ENCODE measurements around the gene SIAH3. TPM values are rescaled to one million over a fixed set of nuclear protein-coding genes. Genes with fewer than 3 reads are reported as not detected.

SIAH3 gene
- total RNA-seq, 1 donor from 2014 or later, result 0.08 TPM

DNA sequence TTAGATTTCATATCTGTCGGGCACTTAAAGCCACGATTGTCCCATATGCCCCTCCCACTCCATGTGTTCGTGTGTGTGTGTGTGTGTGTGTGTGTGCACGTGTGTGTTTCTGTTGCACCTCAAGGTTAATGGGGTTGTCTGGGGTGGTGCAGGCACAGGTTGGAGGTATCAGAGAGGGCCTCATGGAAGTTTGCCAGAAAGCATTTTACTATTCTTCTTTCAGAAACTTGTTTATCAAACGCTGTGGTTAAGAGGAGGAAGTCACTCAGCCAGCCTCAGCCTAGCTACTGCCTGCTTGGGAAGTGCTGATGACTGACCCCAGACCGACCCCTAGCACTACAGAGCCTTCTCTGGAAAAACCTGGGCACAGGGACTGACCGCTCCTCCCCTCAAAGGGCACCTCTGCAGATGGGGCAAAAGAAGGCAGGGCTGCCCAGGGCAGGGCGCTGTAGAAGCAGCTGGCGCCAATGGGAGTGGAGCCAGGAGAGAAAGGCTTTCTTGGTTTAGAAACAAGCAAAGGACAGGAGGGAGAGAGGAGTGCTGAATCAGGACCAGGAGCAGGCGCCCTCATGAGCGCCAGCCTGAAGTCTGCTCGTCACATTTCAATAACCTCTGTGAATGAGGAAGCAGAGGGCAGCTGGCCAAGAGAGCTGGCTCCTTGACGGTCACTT is 3.9 kb downstream of the SIAH3 start:
- H3K27me3 Mint-ChIP-seq (ENCODE audit: unreplicated experiment), result peaks cover 7% of the 10 kb centered on the region
- peaks cover 32% of the 10 kb centered on the region for H3K4me1 Mint-ChIP-seq (ENCODE audit: unreplicated experiment)
- no peaks in the 10 kb centered on the region for H3K36me3 Mint-ChIP-seq (ENCODE audit: low read depth, unreplicated experiment)
- no peak overlapping the region for H3K4me3 Mint-ChIP-seq (ENCODE audit: unreplicated experiment)
- H3K27ac Mint-ChIP-seq (ENCODE audit: unreplicated experiment), result no peak overlapping the region
- no peak for DNase-seq (ENCODE audit: low spot score)
- TF ChIP-seq, protein P1, sequence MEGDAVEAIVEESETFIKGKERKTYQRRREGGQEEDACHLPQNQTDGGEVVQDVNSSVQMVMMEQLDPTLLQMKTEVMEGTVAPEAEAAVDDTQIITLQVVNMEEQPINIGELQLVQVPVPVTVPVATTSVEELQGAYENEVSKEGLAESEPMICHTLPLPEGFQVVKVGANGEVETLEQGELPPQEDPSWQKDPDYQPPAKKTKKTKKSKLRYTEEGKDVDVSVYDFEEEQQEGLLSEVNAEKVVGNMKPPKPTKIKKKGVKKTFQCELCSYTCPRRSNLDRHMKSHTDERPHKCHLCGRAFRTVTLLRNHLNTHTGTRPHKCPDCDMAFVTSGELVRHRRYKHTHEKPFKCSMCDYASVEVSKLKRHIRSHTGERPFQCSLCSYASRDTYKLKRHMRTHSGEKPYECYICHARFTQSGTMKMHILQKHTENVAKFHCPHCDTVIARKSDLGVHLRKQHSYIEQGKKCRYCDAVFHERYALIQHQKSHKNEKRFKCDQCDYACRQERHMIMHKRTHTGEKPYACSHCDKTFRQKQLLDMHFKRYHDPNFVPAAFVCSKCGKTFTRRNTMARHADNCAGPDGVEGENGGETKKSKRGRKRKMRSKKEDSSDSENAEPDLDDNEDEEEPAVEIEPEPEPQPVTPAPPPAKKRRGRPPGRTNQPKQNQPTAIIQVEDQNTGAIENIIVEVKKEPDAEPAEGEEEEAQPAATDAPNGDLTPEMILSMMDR (IDR thresholded peaks at IDR 0.05; ENCODE audit: unreplicated experiment), result no peak
- no peaks in the 10 kb centered on the region for H3K9me3 Mint-ChIP-seq (ENCODE audit: unreplicated experiment)

DNA sequence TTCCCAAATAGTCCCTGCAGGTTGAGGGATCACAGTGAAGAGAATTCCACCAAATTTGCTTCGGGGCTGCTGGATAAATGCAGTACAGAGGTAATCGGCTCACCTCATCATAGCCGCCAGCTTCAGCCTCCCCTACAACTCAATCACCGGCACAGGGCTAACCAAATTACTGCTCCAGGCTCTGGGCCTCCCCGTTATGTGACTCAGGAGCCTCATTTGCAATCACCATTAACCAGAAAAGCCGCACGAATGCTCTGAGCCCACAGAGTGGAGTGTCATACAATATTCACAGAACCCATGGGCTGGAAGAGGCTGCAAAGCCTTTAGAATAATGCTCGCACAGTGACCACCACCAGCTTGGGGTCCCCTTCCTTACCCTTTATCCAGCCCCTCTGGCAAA is 4.9 kb downstream of the SIAH3 start:
- no peak for DNase-seq (ENCODE audit: low spot score)
- Mint-ChIP-seq H3K4me3 (ENCODE audit: unreplicated experiment) (no peak overlapping the region), H3K27ac (ENCODE audit: unreplicated experiment) (no peak overlapping the region), H3K27me3 (ENCODE audit: unreplicated experiment) (peaks cover 7% of the 10 kb centered on the region), H3K9me3 (ENCODE audit: unreplicated experiment) (no peaks in the 10 kb centered on the region), H3K36me3 (ENCODE audit: low read depth, unreplicated experiment) (no peaks in the 10 kb centered on the region), H3K4me1 (ENCODE audit: unreplicated experiment) (peaks cover 28% of the 10 kb centered on the region)
- TF ChIP-seq, protein P1 (IDR thresholded peaks at IDR 0.05; ENCODE audit: unreplicated experiment), result no peak

DNA sequence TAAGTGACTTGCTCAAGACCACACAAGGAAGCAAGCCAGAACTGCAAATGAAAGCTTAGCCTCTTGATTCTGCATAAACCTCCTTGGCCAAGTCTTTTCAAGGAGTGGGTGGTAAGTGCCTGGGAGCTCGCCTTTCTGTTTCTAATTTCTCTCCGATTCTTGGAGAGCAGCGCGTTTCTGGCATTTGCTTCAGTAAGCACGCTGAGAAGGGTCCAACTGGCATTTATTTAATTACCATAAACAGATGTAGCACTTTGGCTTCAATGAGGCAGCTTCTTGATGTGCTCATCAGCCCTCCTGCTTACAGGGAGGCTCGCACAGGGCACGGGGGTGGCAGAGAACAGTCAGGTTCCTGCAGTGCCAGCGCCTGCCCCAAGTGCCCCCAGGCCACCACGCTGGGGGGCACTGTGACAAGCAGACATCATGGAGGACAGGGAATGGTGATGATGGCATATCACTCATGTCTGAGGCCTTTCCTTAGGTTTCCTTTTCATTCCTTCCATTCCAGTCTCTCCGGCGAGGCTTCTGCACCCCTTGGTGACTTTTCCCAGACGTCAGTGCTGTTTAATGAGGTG is 13.3 kb downstream of the SIAH3 start:
- TF ChIP-seq, protein P1 (IDR thresholded peaks at IDR 0.05; ENCODE audit: unreplicated experiment), result no peak
- no peak for DNase-seq (ENCODE audit: low spot score)
- no peak overlapping the region for H3K27ac Mint-ChIP-seq (ENCODE audit: unreplicated experiment)
- peaks cover 3% of the 10 kb centered on the region for H3K4me1 Mint-ChIP-seq (ENCODE audit: unreplicated experiment)
- H3K36me3 Mint-ChIP-seq (ENCODE audit: low read depth, unreplicated experiment), result no peaks in the 10 kb centered on the region
- H3K4me3 Mint-ChIP-seq (ENCODE audit: unreplicated experiment), result no peak overlapping the region
- peaks cover 1% of the 10 kb centered on the region for H3K27me3 Mint-ChIP-seq (ENCODE audit: unreplicated experiment)
- H3K9me3 Mint-ChIP-seq (ENCODE audit: unreplicated experiment), result no peaks in the 10 kb centered on the region

DNA sequence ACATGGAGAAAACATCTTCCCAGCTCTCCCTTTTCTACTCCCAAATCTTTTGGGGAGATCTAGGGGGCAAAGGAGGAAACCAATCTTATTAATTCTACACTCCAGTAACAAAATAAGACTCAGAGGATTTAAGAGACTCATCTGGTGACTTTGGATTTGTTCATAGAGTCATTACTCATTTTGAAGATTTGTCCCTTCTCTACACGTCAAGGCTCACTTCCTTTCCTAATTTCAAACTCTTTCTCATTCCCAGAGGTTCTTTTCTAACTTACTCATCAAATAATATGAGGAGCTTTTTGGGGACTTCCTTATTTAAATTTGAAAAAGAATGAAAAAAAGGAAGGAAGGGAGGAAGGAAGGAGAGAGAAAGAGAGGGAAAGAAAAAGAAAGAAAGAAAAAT is 14.4 kb downstream of the SIAH3 start:
- H3K9me3 Mint-ChIP-seq (ENCODE audit: unreplicated experiment), result no peaks in the 10 kb centered on the region
- no peak for DNase-seq (ENCODE audit: low spot score)
- TF ChIP-seq, protein P1 (IDR thresholded peaks at IDR 0.05; ENCODE audit: unreplicated experiment), result no peak
- no peaks in the 10 kb centered on the region for H3K36me3 Mint-ChIP-seq (ENCODE audit: low read depth, unreplicated experiment)
- no peak overlapping the region for H3K27ac Mint-ChIP-seq (ENCODE audit: unreplicated experiment)
- peaks cover 1% of the 10 kb centered on the region for H3K27me3 Mint-ChIP-seq (ENCODE audit: unreplicated experiment)
- H3K4me1 Mint-ChIP-seq (ENCODE audit: unreplicated experiment), result peaks cover 5% of the 10 kb centered on the region
- H3K4me3 Mint-ChIP-seq (ENCODE audit: unreplicated experiment), result no peak overlapping the region

DNA sequence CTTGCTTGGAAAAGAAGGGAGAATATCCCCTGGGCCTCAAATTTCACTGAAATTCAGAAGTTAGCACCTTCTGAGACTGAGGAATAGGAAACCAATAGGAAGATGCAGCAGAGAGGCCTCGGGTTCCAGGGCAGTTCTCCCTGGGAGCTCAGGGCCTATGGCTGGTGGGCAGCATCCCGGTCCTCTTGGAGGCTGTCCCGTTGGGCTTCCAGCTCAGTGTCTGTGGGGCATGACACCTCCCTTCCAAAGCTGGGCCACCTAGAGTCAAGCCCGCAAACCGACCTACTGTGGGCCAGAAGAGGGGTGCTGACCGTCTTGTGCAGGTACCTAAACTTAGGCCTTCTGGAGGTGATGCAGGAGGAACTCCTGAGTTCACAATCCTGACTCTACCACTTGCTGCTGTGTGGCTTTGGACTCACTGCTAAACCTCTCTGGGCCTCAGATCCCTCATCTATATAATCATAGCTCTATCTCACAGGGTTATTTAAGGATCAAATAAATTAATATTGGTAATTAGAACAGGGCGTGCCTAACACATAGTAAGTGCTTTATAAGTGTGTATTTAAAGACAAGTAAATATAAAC is 17.1 kb downstream of the SIAH3 start:
- no peaks in the 10 kb centered on the region for H3K9me3 Mint-ChIP-seq (ENCODE audit: unreplicated experiment)
- DNase-seq (ENCODE audit: low spot score), result no peak
- H3K27me3 Mint-ChIP-seq (ENCODE audit: unreplicated experiment), result peaks cover 1% of the 10 kb centered on the region
- H3K27ac Mint-ChIP-seq (ENCODE audit: unreplicated experiment), result no peak overlapping the region
- H3K4me3 Mint-ChIP-seq (ENCODE audit: unreplicated experiment), result no peak overlapping the region
- H3K4me1 Mint-ChIP-seq (ENCODE audit: unreplicated experiment), result peaks cover 5% of the 10 kb centered on the region
- TF ChIP-seq, protein P1 (IDR thresholded peaks at IDR 0.05; ENCODE audit: unreplicated experiment), result no peak
- H3K36me3 Mint-ChIP-seq (ENCODE audit: low read depth, unreplicated experiment), result no peaks in the 10 kb centered on the region

Measured in endothelial cell (in vitro differentiated cells).